T-helper 1 cell (primary cell): ENCODE results near the gene TBATA.

ENCODE experiments used
- DNase-seq, 5 donors: peaks; one replicate each; pipeline ENCODE4 v3.0.0-alpha.2; 2012 to 2020

Gene TBATA

GRCh38 chr10:70742537-70743429 is 42.4 kb downstream of the TBATA start:
- peak in 1 of 5 donors; percentile 54 for DNase-seq

GRCh38 chr10:70740406-70741288 is 44.5 kb downstream of the TBATA start:
- no peak for DNase-seq

DNA sequence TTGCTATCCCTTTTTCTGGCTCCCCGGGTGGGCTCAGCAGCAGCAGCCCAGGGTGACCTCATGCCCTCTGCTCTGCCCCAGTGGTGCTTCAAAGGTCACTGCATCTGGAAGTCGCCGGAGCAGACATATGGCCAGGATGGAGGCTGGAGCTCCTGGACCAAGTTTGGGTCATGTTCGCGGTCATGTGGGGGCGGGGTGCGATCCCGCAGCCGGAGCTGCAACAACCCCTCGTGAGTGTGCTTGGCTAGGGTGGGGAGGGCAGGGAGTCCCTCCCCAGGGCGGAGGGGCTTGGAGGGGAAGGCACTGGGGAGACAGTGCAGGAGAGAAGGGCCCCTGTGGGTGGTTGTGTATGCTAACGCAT is 46.4 kb downstream of the TBATA start:
- no peak for DNase-seq

- no peak for DNase-seq
Measured at GRCh38 chr10:70738006-70738760, 47.0 kb downstream of the TBATA start.

- DNase-seq, result no peak
Measured at GRCh38 chr10:70737250-70737649, 47.9 kb downstream of the TBATA start.

- no peak for DNase-seq
Measured at GRCh38 chr10:70736525-70736924, 48.7 kb downstream of the TBATA start.

DNA sequence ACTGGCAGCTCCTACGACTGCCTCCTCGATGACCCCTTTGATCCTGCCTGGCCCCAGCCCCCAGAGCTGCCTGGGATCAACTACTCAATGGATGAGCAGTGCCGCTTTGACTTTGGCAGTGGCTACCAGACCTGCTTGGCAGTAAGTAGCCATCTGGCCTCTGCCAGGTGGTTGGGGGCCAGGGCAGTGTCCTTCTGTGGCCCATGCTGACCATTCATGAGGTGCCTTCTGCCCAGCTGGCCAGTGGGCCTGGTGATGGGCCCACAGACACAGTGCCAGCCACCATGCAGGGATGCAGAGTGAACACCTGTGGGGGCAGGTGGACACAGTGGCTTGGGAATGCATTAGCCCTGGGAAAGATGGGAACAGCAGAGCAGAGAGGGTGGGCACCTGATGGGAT is 50.0 kb downstream of the TBATA start:
- no peak for DNase-seq

DNA sequence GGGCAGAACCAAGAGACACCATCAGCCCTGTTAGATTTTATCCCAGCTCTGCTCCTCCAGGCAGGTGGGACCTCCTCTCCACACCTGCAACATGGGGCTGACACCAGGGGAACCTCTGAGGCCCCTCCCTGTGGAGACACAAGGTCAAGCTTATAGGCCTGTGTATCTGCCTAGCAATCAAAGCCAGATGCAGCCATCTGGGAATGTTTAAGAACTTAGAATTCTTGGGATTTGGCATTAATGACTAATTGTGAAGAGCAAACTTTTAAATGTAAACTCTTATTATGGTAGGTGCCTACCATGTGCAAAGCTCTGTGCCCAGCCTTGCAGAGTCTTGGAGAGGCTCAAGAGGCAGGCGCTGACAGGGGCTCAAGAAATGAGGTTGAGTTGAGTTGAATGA is 52.1 kb downstream of the TBATA start:
- no peak for DNase-seq

DNA sequence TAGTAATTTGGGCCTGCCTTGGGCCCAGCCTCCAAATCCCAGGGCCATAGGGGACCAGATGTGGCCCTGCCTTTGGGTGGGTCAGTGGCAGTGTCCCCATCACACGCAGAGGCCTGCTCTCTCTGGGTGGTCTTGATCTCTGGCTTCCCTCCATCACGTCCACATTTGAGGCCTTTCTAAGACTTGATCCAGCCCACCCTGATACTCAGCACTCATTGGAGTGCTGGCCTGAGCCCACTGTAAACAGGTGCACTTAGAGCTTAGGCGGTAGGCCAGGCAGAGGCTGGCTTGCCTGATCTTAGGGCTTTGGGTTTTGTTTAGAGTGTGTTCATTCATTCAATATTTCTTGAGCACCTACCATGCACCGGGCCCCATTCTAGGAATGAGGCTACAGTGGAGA is 52.6 kb downstream of the TBATA start:
- no peak for DNase-seq

GRCh38 chr10:70730955-70731354 is 54.2 kb downstream of the TBATA start:
- no peak for DNase-seq

GRCh38 chr10:70729763-70730357 is 55.3 kb downstream of the TBATA start:
- no peak for DNase-seq

GRCh38 chr10:70728328-70728727 is 56.8 kb downstream of the TBATA start:
- DNase-seq, result no peak

DNA sequence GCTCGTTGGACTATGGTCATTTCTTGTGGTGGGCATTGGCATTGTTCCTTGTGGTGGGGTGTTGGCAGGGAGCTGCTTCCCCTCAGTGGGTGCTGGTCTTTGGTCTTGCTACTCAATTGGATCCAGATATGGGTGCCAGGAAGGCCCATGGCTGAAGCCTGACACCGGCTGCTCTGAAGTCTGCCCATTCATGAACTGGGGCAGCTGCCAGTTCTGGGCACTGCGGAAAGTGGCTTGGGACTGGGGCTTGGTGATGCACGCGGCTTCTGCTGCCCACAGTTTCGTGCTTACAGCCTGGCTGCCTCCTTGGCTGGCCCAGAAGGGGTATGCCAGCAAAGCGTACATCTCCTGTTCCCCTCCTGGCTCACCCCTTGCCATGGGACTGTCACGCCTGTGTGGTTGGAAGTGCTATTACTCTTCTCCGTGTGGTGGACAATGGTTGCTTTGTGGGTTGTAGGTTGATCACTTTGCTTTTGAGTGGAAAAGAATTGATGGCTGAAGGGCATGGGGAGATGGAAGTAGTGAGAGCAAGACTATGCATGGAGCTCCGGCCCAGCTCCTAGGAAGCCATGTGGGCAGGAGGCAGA is 58.2 kb downstream of the TBATA start:
- no peak for DNase-seq

DNA sequence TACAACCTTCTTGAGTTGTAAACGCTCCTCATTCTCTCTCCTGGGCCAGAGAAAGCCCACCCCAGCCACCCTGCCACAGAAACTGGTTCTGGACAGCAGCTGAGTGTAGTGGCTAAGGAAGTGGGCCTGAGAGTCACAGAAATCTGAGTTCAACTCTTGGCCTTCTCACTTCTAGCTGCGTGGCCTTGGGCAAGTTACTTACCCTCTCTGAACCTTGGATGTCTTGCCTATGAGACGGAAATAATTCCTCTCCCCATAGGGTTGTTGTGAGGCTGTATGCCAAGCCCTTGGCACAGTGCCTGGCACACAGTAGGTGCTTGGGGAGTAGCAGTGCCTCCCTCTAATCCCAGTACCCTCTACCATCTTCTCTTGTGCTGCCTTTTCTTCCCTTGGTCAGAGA is 61.4 kb downstream of the TBATA start:
- no peak for DNase-seq

- DNase-seq, result no peak
Measured at GRCh38 chr10:70722820-70723424, 62.3 kb downstream of the TBATA start.
